Activated CD4-positive, alpha-beta T cell treated with anti-CD3 and anti-CD28 coated beads for 24 hours (primary cell): ENCODE measurements around the gene GOLT1A.
"Not testable (repeated sequence)": the region's sequence is repeated elsewhere in the genome, so short reads cannot be mapped to it uniquely, and the experiment has no call there.

Experiments used
- DNase-seq, 2 donors: peaks; one replicate each; pipeline ENCODE4 v3.0.0-alpha.2; 2020; ENCODE audit warnings: low read depth in 2 of 2

GOLT1A gene

DNA sequence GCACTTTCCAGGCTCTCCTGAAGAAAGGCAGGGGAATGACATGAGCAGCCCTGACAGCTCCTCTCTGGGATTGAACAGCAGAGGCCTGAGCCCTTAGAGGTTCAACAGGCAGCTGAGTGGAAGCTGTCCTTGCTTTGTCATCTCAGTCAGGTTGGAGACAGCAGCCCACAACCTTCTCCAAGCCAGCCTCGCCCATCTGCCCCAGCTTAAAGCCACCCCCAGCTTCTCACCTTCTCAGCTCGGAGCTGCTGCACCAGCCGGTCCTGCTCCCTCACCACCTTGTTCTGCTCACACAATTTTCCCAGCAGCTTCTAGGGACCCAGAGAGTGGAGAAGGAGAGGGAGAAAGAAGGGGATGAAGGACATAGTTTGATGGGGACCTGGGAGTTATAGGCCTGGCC, 35.2 kb upstream of the GOLT1A start:
- no peak for DNase-seq

DNA sequence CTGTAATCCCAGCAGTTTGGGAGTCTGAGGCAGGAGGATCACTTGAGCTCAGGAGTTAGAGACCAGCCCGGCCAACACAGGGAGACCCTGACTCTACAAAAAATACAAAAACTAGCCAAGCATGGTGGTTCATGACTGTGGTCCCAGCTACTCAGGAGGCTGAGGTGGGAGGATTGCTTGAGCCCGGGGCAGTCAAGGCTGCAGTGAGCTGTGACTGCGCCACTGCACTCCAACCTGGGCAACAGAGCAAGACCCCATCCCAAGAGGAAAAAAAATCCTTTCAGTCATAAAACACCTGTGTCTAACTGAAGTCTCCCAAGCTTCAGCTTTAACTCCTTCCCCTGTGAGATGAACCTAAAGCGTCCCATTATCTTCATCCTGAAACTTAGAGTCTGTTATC, 33.1 kb upstream of the GOLT1A start:
- no peak for DNase-seq

DNA sequence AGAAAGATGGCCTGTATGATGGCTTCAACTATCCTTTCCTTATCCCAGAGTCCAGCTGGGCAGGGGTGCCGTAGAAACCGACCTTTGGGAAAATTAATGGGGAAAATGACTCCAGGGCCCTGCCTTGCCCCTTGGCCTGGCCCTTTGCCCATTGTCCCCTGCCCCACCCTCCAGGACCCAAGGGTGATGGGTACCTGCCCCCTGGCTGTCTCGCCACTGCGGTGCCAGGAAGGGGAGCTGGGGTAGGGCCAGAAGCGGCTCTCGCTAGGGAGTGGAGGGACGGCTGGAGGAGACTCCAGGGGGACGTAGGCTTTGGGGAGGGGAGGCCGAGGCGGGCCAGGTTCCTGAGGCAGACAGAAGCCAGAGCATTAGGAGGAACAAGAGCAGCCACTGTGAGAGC, 29.1 kb upstream of the GOLT1A start:
- DNase-seq: no peak

DNA sequence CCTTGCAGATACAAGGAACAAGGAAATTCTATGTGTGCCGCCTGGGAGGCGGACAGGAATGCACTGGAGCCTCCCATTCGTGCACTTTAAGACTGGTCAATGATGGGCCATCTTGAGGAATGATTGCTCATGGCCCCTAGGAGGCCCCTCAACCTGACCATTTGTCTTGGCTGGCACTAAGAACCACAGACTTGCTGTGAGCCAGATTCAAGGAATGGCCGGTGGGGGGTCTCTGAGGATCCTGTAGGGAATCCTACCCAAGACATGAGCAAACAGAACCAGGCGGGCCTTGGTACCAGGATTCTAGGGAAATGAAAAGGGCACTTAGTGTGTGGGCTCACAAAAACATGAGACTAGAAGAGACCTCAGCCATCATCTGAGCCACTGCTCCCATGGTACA, 28.1 kb upstream of the GOLT1A start:
- no peak for DNase-seq

DNA sequence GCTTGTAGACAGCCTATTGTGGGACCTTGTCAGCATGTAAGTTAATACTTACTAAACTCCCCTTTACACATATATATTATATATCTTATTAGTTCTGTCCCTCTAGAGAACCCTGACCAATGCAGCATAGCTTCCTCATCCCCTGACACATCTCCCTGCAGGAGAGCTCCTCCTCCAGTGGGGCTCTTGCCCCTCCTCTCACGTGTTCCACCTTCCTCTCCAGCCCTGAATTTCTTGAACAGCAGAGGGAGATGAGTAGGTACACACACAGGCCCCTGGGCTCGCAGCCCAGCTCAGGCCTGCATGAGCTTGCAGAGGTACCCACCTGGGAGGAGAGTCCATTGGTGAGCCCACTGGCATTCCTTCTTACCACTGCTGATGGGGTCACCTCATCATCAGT, 27.3 kb upstream of the GOLT1A start:
- DNase-seq: no peak

DNA sequence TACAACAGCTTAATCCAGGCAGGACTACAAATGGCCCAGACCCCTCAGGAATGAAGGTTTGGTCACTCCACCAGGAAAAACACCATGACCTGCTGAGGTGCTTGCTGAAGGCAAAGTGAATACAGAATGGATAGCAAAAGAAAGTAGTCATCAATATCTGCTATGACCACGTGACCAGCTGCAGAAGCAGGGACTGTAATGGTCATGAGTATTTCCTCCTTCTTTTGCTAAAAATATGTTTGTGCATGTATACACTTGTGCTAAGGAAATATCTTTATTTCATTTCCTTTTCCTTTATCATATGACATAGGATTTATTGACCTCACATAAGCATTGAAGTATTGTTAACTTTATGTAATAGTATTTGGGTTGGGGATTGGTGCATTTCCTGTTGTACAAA, 26.4 kb upstream of the GOLT1A start:
- DNase-seq: no peak

DNA sequence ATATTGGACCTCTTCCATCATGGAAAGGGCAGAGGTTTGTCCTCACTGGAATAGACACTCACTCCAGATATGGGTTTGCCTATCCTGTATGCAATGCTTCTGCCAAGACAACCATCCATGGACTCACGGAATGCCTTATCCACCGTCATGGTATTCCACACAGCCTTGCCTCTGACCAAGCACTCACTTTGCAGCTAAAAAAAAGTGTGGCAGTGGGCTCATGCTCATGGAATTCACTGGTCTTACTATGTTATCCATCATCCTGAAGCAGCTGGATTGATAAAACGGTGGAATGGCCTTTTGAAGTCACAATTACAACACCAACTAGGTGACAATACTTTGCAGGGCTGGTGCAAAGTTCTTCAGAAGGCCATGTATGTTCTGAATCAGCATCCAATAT, 25.6 kb upstream of the GOLT1A start:
- not testable (repeated sequence) for DNase-seq

DNA sequence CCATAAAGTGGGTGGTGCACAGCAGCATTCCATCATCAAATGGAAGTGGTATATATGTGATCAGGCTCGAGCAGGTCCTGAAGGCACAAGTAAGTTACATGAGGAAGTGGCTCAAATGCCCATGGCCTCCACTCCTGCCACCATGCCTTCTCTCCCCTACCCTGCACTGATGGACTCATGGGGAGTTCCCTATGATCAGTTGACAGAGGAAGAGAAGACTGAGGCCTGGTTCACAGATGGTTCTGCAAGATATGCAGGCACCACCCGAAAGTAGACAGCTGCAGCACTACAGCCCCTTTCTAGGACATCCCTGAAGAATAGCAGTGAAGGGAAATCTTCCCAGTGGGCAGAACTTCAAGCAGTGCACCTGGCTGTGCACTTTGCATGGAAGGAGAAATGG, 24.7 kb upstream of the GOLT1A start:
- DNase-seq: not testable (repeated sequence)

DNA sequence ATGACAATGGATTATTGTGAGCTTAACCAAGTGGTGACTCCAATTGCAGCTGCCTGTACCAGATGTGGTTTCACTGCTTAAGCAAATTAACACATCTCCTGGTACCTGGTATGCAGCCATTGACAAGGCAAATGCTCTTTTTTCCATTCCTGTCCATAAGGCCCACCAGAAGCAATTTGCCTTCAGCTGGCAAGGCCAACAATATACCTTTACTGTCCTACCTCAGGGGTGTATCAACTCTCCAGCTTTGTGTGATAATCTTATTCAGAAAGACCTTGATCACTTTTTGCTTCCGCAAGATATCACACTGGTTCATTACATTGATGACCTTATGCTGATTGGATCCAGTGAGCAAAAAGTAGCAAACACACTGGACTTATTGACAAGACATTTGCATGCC, 23.7 kb upstream of the GOLT1A start:
- DNase-seq: not testable (repeated sequence)

DNA sequence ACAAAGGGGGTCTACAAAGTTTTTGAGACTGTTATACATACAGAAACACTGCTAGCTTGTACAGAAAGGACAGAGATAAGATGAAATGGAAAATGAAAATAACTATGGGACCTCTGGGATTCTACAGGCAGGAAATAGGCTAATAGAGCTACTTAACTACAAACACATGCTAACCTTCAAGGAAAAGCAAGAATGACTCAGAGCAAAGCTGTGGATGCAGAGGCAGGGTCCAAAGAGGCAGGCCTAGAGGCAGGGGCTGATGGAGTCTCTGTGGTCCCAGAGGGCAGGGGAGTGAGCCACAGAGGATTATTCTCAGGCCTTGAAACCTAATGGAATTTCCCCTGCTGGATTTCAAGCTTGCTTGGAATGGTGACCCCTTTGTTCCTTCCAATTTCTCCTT, 18.7 kb upstream of the GOLT1A start:
- DNase-seq: no peak

DNA sequence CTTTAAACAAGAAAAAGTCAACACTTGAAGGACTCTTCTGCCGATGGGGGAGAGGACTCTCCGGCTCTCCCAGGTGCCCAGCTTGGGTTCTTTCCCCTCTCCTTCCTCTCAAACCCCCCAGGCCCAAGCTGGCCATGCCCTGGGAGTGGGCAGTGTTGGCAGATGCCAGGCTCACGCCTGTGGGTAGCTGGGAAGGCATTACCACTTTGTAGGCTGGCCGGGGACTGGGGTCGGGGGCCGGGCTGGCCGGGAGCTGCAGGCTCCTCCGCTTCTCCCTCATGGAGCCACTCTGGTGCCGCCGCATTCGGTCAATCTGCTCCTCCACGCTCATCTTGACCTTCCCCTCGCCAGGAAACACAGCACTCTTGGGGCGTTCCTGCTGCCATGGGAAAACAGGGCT, 16.4 kb upstream of the GOLT1A start:
- no peak for DNase-seq

DNA sequence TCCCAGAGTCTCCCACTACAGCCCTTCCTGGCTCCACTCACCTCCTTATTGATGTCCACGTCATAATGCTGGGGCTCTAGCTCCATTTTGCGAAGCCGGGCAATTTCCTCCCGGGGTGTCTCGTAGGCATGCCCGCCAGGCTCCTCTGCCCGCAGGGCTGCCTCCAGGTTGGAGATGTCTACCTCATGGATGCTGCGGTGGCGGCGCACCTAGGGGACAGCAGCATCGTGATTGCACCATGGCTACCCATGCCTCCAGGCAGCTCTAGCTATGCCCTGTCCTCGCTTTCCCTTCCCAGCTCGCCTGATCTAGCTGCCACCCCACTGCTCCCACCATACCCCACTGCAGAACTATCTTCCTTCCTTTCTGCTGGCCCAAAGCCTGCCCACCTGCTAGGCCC, 15.1 kb upstream of the GOLT1A start:
- DNase-seq: no peak

DNA sequence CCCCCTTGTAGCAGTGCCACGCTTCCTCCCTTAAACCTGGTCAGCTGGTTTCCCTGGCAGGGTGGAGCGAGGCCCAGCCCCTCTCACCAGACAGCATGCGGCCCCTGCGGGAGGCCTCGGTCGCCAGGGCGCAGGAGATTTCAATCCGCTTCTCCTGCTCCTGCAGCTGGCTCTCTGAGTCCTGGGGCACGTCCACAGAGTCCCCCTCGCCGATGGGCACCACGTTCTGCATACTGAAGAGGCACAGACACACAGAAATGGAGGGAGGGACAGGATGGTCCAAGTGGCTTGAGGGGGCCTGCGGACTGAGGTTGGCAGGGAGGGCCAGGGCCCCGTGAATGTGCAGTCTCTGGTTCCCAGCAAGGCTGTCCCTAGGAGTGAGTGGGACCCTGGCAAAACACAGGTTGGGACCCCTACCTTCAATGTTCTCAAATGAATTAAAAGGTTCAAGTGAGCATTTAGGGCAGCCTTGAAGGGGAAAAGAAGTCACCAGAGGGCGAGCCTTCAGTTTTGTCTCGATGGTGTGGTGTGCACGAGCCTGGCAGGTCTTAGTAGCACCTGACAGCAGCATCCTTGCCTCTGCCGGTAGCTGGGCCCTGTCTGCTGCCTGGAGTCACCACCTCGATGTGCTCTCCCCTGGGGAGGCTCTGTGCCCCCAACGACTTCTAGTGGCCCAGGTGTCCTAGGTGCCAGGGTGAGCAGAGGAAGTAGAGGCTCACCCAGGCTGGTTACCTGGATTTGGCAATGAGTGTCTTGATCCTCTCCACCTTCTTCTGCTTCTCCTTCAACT, 14.4 kb upstream of the GOLT1A start:
- no peak for DNase-seq

DNA sequence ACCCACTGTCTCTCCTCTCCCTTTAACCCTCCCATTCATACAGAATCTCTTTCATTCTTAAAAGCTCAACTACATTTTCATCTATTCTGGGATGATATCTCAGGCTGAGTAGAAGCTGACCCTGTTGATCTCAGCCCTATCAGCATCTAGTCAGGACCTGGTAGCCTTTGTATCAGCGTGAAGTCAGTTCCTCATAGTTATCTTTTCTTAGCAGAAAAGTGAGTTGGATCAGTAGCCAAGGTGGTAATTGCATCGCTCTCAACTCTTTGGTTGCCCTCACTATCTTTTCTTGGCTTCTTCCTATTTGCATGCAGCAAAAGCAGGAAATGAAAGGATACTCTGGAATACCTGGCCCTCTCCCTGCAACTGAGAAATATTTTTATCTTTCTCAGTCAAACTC, 13.6 kb upstream of the GOLT1A start:
- DNase-seq: no peak

DNA sequence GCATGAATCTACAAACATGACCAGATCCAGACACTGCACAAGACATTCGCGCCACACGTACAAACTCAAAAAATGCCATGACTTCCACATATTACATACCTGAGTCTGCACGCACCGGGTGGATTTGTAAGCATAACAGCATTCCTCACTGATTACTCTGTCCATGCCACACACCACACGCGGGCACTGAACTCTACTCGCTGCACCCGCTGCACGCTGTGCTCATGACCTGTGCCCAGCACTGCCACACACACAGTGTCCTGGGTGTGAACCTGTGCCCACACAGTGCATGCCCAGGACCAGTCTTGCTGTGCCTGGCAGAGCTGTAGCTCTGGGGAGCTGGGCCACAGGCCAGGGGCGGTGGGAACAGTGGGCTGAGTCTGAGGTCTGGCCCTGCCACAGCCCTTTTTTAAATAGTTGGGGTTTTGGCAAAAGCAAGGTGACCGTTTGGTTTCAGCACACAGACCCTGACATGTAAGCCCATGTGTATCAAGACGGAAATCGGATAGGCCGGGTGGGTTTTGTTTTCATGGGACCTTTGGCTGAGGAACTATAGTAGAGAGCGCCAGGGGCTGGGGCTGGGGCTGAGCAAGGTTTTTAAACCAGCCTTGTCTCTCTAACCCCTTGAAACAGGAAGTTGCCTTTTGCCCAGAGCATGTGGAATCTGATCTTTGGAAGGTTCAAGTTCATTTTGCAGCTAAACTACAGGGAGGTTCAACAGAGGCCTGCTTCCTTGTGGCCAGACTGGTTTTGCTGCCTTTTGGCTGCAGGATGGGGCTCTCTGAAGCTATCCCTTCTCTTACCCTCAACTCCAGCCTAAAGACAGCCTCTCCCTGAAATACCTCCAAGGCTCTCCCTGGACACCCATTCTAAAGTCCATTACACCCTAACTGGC, 12.3 kb upstream of the GOLT1A start:
- no peak for DNase-seq

DNA sequence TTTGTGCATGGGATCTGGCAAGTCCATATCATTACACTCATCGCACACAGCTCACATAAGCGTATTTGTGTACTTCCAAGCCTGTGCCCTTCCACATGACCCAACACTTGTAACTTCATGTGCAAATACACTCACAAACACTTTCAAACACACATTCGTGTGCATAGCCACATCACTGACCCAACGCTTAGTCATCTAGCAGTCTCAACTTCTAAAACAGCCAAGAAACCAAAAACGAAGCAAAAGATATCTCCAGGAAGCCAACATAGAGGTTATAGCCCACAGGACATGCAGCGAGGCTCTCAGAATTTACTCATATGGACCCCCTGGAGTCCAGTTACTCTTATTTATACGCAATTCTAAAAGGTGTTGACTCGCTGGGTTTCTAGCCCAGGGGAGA, 10.9 kb upstream of the GOLT1A start:
- DNase-seq: no peak

DNA sequence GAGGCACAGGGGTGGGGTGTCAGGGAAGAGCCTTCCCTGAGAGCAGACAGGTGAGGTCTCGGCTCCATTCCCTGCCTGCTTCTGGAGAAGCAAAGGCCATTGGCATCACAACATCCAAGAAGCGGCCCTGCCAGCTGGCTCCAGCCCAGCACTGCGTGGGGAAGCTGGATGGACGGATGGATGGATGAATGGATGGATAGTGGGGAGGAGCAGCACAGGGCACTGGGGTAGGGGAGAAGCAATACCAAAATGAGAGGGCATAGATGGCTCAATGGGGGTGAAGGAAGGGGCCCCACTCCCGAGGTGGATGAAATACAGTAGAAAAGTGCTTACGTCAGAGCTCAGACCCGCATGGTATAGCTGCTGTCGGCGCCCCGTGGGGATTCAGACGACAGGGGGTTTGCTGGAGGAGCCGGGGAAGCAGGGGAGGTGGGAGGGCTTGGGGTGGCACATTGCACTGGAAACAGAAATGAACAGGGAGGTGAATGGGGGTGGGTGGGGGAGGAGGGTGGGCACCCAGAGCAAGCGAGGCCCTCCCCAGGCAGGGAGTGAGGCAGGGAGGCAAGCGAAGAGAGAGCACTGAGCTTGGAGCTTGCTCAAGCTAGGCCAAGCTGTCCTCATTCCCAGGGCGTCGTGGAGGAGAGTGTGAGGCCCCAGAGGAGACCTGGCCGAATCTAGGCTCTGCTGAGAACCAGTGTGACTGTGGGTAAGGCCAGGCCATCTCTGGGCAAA, 9.5 kb upstream of the GOLT1A start:
- DNase-seq: no peak

DNA sequence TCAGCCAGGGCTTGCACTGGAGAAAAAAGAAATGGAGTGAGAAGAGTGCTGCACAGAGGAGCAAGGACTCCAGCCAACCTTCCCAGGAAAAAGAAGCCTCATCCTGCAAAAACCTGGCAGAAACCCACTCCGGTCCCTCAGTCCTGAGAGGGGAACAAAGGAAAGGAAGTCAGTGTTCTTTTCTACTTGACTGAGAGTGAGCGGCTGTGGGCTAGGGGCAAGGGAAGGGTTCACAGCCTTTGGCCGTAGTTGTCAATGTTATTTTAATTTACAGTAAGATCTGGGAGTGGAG, 8.9 kb upstream of the GOLT1A start:
- DNase-seq: no peak

DNA sequence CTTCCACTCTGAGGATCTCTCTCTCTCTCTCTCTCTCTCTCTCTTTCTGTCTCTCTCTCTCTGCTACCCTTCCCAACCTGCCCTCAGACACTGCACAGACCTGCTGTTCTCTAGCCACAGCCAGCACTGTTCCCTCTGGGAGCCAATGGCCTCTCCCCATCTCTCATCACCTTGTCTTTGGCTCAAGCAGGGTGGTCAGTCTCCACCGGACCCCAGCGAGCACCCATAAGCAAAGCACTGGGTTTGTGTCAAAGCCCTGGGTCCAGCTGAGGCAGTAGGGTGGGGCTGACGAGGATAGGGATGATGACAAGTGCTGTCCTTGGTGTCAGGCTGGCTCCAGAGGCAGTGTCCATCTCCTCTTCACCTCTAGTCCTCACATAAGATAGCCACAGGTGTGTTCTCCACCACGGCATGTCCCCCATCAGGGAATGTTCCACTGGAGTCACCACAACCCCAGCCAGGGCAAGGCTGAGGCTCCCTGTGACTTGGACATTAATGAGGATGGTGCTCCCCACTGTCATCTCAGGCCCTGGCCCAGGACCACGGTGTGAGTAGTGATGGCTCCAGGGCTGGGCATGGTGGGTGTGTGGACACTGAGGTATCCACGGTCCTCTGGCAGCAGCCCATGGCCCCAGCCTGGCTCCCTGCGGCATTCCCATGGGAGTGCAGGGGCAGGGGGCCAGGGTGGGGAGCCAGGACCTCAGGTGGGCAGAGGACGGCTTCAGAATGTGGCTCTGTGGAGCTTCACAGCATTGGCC, 8.4 kb upstream of the GOLT1A start:
- DNase-seq: no peak

DNA sequence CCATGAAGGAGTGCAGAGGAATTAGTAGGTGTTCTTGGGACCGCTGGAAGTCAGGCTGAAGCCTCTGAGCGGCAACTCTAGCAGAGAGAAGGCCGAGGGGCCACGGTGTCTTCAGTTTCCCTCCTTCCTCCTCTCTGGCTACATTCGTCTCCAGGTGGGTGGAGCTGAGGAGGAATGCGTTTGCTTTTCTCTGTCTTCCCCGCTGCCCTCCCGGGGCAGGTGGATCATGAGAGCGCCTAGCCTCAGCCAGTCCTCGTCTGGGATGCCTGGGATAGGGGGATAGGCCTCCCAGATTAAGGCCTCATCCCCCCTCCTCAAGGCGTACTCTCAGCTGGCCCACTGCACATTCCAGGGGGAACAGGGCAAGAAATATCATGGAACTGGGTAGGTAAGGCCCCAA, 7.5 kb upstream of the GOLT1A start:
- DNase-seq: no peak

DNA sequence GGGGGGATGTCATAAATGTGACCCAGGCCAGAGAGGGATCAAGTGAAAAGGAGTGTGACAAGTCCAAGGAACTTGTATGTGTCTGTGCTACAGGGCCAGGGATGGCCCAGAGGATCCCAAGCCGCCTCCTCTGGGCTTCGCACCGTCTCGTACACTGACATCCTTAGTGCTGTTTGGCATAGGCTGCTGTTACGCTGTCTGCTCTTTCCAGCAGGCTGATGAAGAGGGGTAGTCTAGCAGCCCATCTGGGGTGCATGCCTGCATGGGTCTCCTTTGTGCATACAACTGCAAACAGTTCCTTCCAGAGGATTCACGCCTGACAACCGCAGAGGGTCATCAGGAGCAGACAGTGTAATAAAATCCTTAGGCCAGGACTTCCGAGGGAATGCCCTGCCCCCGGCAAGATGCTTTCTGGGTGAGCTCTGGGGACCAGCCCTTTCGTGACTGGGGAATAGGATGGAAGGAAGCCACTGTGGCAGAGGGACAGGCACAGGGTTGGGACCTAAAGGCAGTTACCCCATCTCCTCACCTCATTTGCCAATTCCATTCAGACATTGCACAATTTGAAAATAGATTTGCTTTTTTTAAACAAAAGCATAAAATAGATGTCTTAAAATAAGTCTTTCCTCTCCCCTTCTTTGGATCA, 6.3 kb upstream of the GOLT1A start:
- no peak for DNase-seq

DNA sequence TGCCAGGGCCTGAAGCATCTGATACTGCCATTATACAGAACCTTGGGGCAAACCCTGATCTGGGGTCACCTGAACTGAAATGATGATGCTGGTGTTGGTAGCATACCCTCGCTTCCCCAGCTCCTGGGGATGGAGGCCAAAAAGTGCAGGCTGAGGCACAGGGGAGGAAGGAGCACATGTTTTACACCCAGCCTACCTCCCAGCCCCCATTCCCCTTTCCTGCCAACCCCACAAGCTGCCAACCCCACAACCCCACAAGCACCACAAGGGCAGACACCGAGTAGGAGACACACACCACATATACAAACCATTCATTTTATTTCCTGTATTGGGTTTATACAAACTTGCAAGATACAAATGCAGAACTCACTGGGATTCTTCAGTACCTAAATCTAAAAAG, 4.8 kb upstream of the GOLT1A start:
- no peak for DNase-seq
